Mesothelial cell of epicardium (in vitro differentiated cells): ENCODE data around the gene LRGUK. TPM values are rescaled to one million over a fixed set of nuclear protein-coding genes. Genes with fewer than 3 reads are reported as not detected.

Experiments
- DNase-seq, 2 experiments: peaks; one replicate each; pipeline ENCODE4 v3.0.0; 2021; ENCODE audit warnings: low spot score in 2 of 2; ENCODE audit not compliant: unreplicated experiment in 2 of 2
- H3K27ac Mint-ChIP-seq: 2 replicates; pipeline ENCODE4 v1.8.0; 2021; ENCODE audit warnings: mixed read lengths
- H3K27me3 Mint-ChIP-seq: 2 replicates; pipeline ENCODE4 v1.8.0; 2021; ENCODE audit warnings: low read depth, mixed read lengths
- H3K36me3 Mint-ChIP-seq: 2 replicates; pipeline ENCODE4 v1.8.0; 2021; ENCODE audit warnings: mixed read lengths
- H3K4me1 Mint-ChIP-seq: 2 replicates; pipeline ENCODE4 v1.8.0; 2021; ENCODE audit warnings: mixed read lengths
- H3K4me3 Mint-ChIP-seq: 2 replicates; pipeline ENCODE4 v1.8.0; 2021; ENCODE audit warnings: mild to moderate bottlenecking, moderate library complexity, mixed read lengths
- H3K9me3 Mint-ChIP-seq: 2 replicates; pipeline ENCODE4 v1.8.0; 2021; ENCODE audit warnings: mixed read lengths
- CTCF ChIP-seq: fragments of 200-600 bp; sonication (generic); IDR thresholded peaks from one replicate; pipeline ENCODE4 v1.5.0; 2021; ENCODE audit warnings: antibody characterized with exemption; ENCODE audit not compliant: unreplicated experiment
- total RNA-seq: library from RNA; stranded (reverse); gene quantifications from 3 replicates; pipeline ENCODE4 v1.2.1, GENCODE V29; 2021

Gene LRGUK
- total RNA-seq, 1 donor from 2014 or later: 0.96 TPM

DNA sequence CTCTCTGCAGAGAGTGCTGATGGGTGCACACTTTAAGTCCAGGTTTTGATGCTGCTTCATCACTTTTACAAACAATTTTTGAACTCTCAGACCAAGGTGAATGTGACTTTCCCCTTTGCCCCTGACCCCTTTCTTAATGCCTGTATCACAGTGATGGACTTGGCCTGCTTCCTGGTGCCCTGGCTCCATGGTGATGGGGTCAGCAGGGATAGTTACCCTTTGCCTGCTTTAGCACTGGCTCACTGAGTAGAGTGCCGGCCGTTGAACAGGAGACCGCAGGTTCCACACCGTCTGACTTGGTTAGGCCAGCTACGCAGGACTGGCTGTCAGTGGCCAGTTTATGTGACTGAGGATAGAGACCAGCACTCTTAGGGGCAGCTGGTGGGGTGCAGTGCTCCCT is 40.1 kb downstream of the LRGUK start:
- Mint-ChIP-seq H3K4me1 (no peaks in the 10 kb centered on the region), H3K27me3 (no peaks in the 10 kb centered on the region), H3K27ac (no peak overlapping the region), H3K9me3 (no peaks in the 10 kb centered on the region), H3K4me3 (no peak overlapping the region), H3K36me3 (no peaks in the 10 kb centered on the region)
- no peak for DNase-seq
- TF ChIP-seq CTCF: no peak

DNA sequence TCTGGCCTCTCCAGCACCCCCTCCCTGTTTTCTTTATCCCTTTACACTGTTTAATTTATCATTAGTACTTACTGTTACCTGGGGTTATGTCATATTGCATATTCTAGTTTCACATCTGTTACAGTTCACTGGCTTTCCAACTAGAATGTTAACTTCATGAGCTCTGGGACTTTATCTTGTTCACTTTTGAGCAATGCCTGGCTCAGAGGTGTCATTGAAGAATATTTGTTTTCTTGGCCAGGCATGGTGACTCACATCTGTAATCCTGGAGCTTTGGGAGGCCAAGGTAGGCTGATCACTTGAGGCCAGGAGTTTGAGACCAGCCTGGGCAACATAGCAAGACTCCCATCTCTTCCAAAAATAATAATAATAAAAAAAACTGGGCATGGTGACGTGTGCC is 40.7 kb downstream of the LRGUK start:
- DNase-seq: no peak
- TF ChIP-seq CTCF: no peak
- Mint-ChIP-seq H3K27ac (no peak overlapping the region), H3K9me3 (no peaks in the 10 kb centered on the region), H3K36me3 (no peaks in the 10 kb centered on the region), H3K27me3 (no peaks in the 10 kb centered on the region), H3K4me3 (no peak overlapping the region), H3K4me1 (no peaks in the 10 kb centered on the region)

DNA sequence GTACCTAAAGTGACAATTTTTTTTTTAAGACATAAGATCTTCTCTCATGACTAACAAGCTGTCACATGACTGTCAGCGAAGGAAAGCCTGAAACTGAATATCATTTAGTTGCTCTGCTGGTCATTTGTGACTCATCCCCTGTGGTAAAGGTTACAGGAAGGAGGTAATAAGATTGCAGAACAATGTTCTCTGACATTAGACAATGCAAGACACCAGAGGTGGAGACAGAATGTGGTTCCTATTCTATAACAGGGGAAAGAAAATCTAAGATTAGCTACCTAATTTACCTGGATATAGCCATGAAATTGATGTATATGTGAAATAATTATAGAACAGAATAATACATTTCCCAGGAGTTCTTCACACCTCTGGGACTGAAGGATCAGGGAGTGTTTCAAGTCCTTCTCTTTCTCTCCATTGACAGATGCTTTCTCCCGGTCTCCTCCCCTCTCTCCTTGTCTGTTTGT is 47.7 kb downstream of the LRGUK start:
- Mint-ChIP-seq H3K27me3 (no peaks in the 10 kb centered on the region), H3K27ac (no peak overlapping the region), H3K36me3 (no peaks in the 10 kb centered on the region), H3K4me3 (no peak overlapping the region), H3K4me1 (no peaks in the 10 kb centered on the region), H3K9me3 (no peaks in the 10 kb centered on the region)
- no peak for TF ChIP-seq CTCF
- DNase-seq: no peak

DNA sequence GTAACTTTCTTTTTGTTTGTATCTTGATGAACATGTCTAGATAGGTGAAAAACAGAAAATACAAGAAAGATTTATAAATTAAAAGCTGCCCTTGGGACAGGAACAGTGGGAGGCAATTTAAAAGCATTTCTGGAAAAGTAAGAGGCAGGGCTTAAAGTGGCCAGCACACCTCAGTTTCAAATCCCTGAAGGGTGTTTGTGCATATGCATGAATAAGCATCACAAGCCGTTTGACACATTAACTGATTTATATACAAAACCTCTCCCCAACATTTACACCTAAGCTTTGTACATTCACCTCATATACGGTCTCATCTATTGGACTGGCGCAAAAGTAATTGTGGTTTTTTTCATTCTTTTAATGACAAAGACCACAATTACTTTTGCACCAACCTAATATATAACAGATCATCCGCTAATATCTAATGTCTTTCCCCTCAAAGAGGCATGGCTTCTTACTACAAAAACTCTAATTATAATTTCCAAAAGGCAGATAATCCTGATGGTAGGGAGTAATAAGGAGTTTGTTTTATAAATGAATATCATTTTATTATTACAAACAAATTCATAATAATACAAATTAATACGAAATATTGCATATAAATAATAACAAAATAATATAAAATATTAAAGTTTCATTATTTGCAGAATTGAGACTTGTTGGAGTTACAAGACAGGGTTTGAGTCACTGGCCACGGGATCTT is 48.3 kb downstream of the LRGUK start:
- no peak for TF ChIP-seq CTCF
- Mint-ChIP-seq H3K36me3 (no peaks in the 10 kb centered on the region), H3K27me3 (no peaks in the 10 kb centered on the region), H3K9me3 (no peaks in the 10 kb centered on the region), H3K4me1 (no peaks in the 10 kb centered on the region), H3K4me3 (no peak overlapping the region), H3K27ac (no peak overlapping the region)
- DNase-seq: no peak

GRCh38 chr7:134176037-134176350 is 48.9 kb downstream of the LRGUK start:
- Mint-ChIP-seq H3K4me3 (no peak overlapping the region), H3K9me3 (no peaks in the 10 kb centered on the region), H3K36me3 (no peaks in the 10 kb centered on the region), H3K27me3 (no peaks in the 10 kb centered on the region), H3K4me1 (no peaks in the 10 kb centered on the region), H3K27ac (no peak overlapping the region)
- DNase-seq: no peak
- TF ChIP-seq CTCF: no peak
